GM12878 (cell line): Measurements from ENCODE around the gene KLHDC9. TPM values are rescaled to one million over a fixed set of nuclear protein-coding genes. Genes with fewer than 3 reads are reported as not detected.

Experiments
- ATAC-seq: fragments of 200-7000 bp; cut with Tn5 transposase; 3 replicates; pipeline ENCODE4 v1.9.1; 2020; ENCODE audit warnings: mild to moderate bottlenecking, moderate library complexity
- BruUV-seq: library from RNA; stranded (reverse); fragments of 400-500 nt; replicated peaks from 2 replicates; lab custom pipeline; 2021; lab: Mats Ljungman, UMichigan
- CTCF ChIA-PET: fragments of 300-600 bp; sonication (Branson Sonifier 250); formaldehyde crosslinking; extraction: SDS; loops from one replicate; lab custom pipeline; 2021; ENCODE audit warnings: inconsistent platforms; lab: Yijun Ruan, JAX
- POLR2A ChIA-PET: fragments of 350-600 bp; formaldehyde crosslinking; extraction: SDS; loops from one replicate; lab custom pipeline; 2021; ENCODE audit warnings: inconsistent platforms; lab: Charles Lee
- RAD21 ChIA-PET: fragments of 300-600 bp; sonication (Branson Sonifier 250); formaldehyde crosslinking; loops from one replicate; lab custom pipeline; 2023; ENCODE audit warnings: antibody characterized with exemption; ENCODE audit not compliant: unreplicated experiment; lab: Charles Lee
- SMC1A ChIA-PET: fragments of 300-600 bp; sonication (Branson Sonifier 250); formaldehyde crosslinking; loops from one replicate; lab custom pipeline; 2023; ENCODE audit not compliant: unreplicated experiment, uncharacterized antibody; lab: Charles Lee
- DNase-seq: peaks from one replicate; pipeline ENCODE4 v3.0.0-alpha.2; 2011; ENCODE audit warnings: low read depth, low spot score
- FAIRE-seq: peaks from 3 replicates; lab custom pipeline; 2011; peaks lifted over from hg19 to GRCh38; lab: Jason Lieb, UNC
- H2AFZ ChIP-seq: 2 replicates; pipeline ENCODE4 v1.6.0; 2011; ENCODE audit warnings: low read depth, low read length, control low read depth; ENCODE audit not compliant: control insufficient read depth
- H3K27ac ChIP-seq: 2 replicates; pipeline ENCODE4 v1.5.1; 2011; ENCODE audit warnings: control low read depth; ENCODE audit not compliant: control insufficient read depth, insufficient read depth
- H3K27me3 ChIP-seq, 2 experiments: replicated peaks in 1 of 2; 2 replicates each; pipeline versions ENCODE4 v1.6.0 to v1.6.1; 2011; ENCODE audit warnings: low read length in 1 of 2; ENCODE audit not compliant: control insufficient read depth in 2 of 2, insufficient read depth in 2 of 2
- H3K36me3 ChIP-seq, 2 experiments: 2 replicates each; pipeline ENCODE4 v1.5.1; 2011; ENCODE audit warnings: low read length in 1 of 2; ENCODE audit not compliant: control insufficient read depth in 2 of 2, insufficient read depth in 2 of 2
- H3K4me1 ChIP-seq: 2 replicates; pipeline ENCODE4 v1.6.1; 2011; ENCODE audit warnings: mild to moderate bottlenecking, low read length, moderate library complexity, mixed read lengths; ENCODE audit not compliant: control insufficient read depth, insufficient read depth
- H3K4me2 ChIP-seq: 2 replicates; pipeline ENCODE4 v1.6.0; 2011; ENCODE audit warnings: control low read depth; ENCODE audit not compliant: control insufficient read depth, insufficient read depth
- H3K4me3 ChIP-seq: fragments of 200-600 bp; sonication (generic); 2 replicates; pipeline ENCODE4 v1.5.1; 2016
- H3K79me2 ChIP-seq: 2 replicates; pipeline ENCODE4 v1.6.0; 2011; ENCODE audit warnings: low read length; ENCODE audit not compliant: control insufficient read depth, insufficient read depth
- H3K9ac ChIP-seq: 2 replicates; pipeline ENCODE4 v1.8.0; 2011; ENCODE audit warnings: low read length, control low read depth, mixed read lengths; ENCODE audit not compliant: control insufficient read depth, insufficient read depth
- H3K9me3 ChIP-seq: replicated peaks from 3 replicates; pipeline ENCODE4 v1.5.1; 2011; ENCODE audit warnings: mild to moderate bottlenecking, low read length; ENCODE audit not compliant: control insufficient read depth, insufficient read depth
- H4K20me1 ChIP-seq: 2 replicates; pipeline ENCODE4 v1.6.0; 2011; ENCODE audit not compliant: control insufficient read depth, insufficient read depth
- BHLHE40 ChIP-seq, 2 experiments: fragments of 450-650 bp in 1 of 2; IDR thresholded peaks; 2 replicates each; pipeline ENCODE4 v1.6.1; 2011 to 2017; ENCODE audit warnings: low read depth in 2 of 2, borderline replicate concordance in 1 of 2, improper control_type of control experiment in 1 of 2, low read length in 1 of 2, mild to moderate bottlenecking in 1 of 2
- CHD4 ChIP-seq: fragments of 200-600 bp; sonication (generic); IDR thresholded peaks from 2 replicates; pipeline ENCODE4 v1.6.1; 2016; ENCODE audit warnings: mild to moderate bottlenecking
- RAD51 ChIP-seq: fragments of 450-650 bp; IDR thresholded peaks from 2 replicates; pipeline ENCODE4 v1.6.1; 2016; ENCODE audit warnings: moderate library complexity, mild to moderate bottlenecking, inconsistent platforms
- RUNX3 ChIP-seq: IDR thresholded peaks from 2 replicates; pipeline ENCODE4 v1.6.1; 2012; ENCODE audit warnings: low read length, inconsistent platforms
- STAT3 ChIP-seq: IDR thresholded peaks from 2 replicates; pipeline ENCODE4 v1.6.1; 2011; ENCODE audit warnings: low read depth, low read length, improper control_type of control experiment
- ZNF384 ChIP-seq: IDR thresholded peaks from 2 replicates; pipeline ENCODE4 v1.6.1; 2012; ENCODE audit warnings: low read depth, mild to moderate bottlenecking, low read length, improper control_type of control experiment, borderline replicate concordance
- WGBS: methylation state at CpG from one replicate; pipeline ENCODE4 v1.1.6; 2016; ENCODE audit warnings: low lambda C conversion rate; ENCODE audit not compliant: insufficient replicate concordance, insufficient coverage; ENCODE audit errors: missing lambda C conversion rate; 5-methylcytosine and 5-hydroxymethylcytosine counted together
- in situ Hi-C: fragments of 300-500 bp; cut with MboI; formaldehyde crosslinking; loops from 9 replicates; pipeline ENCODE4 v1.14.3; 2018; ENCODE audit warnings: mixed read lengths
- intact Hi-C: fragments of 100-400 bp; cut with micrococcal nuclease; formaldehyde crosslinking; loops from one replicate; pipeline ENCODE4 v1.14.2; 2022; ENCODE audit not compliant: unreplicated experiment
- polyA plus RNA-seq, 11 experiments: library from polyadenylated mRNA; depleted of rRNA in 4 of 11; unstranded in 6 of 11; stranded (reverse) in 5 of 11; fragments of >200 nt; fragmentation: Nextera tagmentation in 4 of 11; fragmentation: Illumina TruSeq in 1 of 11; extraction: Ambion mirVana in 4 of 11; extraction: Trizol in 1 of 11; gene quantifications; 1 replicate in 1 of 11; 2 replicates in 10 of 11; pipeline versions ENCODE4 v1.2.1 to v1.2.3, GENCODE V29; 2011 to 2016; ENCODE audit warnings: inconsistent platforms in 2 of 11, missing spikeins in 2 of 11, low read depth in 1 of 11
- total RNA-seq, 4 experiments: library from RNA; depleted of rRNA in 3 of 4; stranded (reverse); fragments of >200 nt in 3 of 4; fragmentation: Illumina TruSeq in 1 of 4; extraction: Trizol in 1 of 4; gene quantifications; 2 replicates each; pipeline versions ENCODE4 v1.2.1 to v1.2.3, GENCODE V29; 2013 to 2021
- TF ChIP-seq, protein P1 (sequence below): IDR thresholded peaks from 2 replicates; pipeline ENCODE4 v1.6.1; 2011; ENCODE audit warnings: borderline replicate concordance, low read depth, mild to moderate bottlenecking, moderate library complexity, low read length; ENCODE audit not compliant: insufficient read depth, poor library complexity, severe bottlenecking

Gene KLHDC9
- total and polyA plus RNA-seq, 10 of the 15 experiments (the other 5 are each of a cell fraction or from before 2014, with no cell fraction given) = 0.66 to 4.9 (median 2.6) TPM

GRCh38 chr1:161066694-161067093 lies 31.5 kb upstream of the KLHDC9 start:
- ATAC-seq = no peak
- peak overlapping the region; percentile 74 for H3K4me3 ChIP-seq
- TF ChIP-seq STAT3 (no peak), CHD4 (no peak), ZNF384 (peak; percentile 50; the same call in 1 of the 2 replicates), RUNX3 (0 out of 2 replicates have a peak, but pooled peaks have one; percentile 6), RAD51 (0 out of 2 replicates have a peak, but pooled peaks have one; percentile 20), BHLHE40 (IDR thresholded peaks at IDR 0.05; ENCODE audit: borderline replicate concordance in 1 of 2, low read depth in 2 of 2, low read length in 1 of 2) (peak in 1 of 2 experiments; percentile 28; a peak in 1 of 4 replicates)
- TF ChIP-seq, protein P1, sequence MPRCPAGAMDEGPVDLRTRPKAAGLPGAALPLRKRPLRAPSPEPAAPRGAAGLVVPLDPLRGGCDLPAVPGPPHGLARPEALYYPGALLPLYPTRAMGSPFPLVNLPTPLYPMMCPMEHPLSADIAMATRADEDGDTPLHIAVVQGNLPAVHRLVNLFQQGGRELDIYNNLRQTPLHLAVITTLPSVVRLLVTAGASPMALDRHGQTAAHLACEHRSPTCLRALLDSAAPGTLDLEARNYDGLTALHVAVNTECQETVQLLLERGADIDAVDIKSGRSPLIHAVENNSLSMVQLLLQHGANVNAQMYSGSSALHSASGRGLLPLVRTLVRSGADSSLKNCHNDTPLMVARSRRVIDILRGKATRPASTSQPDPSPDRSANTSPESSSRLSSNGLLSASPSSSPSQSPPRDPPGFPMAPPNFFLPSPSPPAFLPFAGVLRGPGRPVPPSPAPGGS = no peak
- RAD21 ChIA-PET = interaction anchor here (7.1 kb wide), 1 partner anchor 21 kb away, joined by 107 read pairs; the partner anchor contains the start of gene USF1
- WGBS = 24% methylated on average over 3 of the region's 3 CpGs
- CTCF ChIA-PET = interaction anchor here (1.9 to 8.6 kb wide), 3 partner anchors 20 to 30 kb away, joined by 6 to 111 read pairs (median 84); partner anchors contain the start of genes KLHDC9 and TSTD1
- no TSS peak for BruUV-seq
- SMC1A ChIA-PET = interaction anchor here (0.9 to 9.0 kb wide), 3 partner anchors 20 to 29 kb away, joined by 3 to 134 read pairs (median 110); partner anchors contain the start of genes KLHDC9 and USF1
- H3K4me2 ChIP-seq = peak overlapping the region; percentile 71
- no peak overlapping the region for H2AFZ ChIP-seq
- FAIRE-seq = no peak
- intact Hi-C loops = no loop called here
- no peaks in the 10 kb centered on the region for H3K9me3 ChIP-seq
- no peak for DNase-seq
- H3K36me3 ChIP-seq = peaks cover 0 to 9% of the 10 kb centered on the region in 2 experiments; a peak in 1 of 4 replicates
- in situ Hi-C loops = no loop called here
- POLR2A ChIA-PET = interaction anchor here (2.3 to 6.8 kb wide), 2 partner anchors 21 to 45 kb away, joined by 7 to 139 read pairs; partner anchors contain the start of genes F11R and USF1
- H3K79me2 ChIP-seq = peaks cover 64% of the 10 kb centered on the region
- peaks cover 11% of the 10 kb centered on the region; the same call in 1 of the 2 replicates for H4K20me1 ChIP-seq
- no peaks in the 10 kb centered on the region for H3K27me3 ChIP-seq
- H3K27ac ChIP-seq = peak overlapping the region; percentile 59
- H3K4me1 ChIP-seq = peaks cover 20% of the 10 kb centered on the region
- peak overlapping the region; percentile 55; the same call in 1 of the 2 replicates for H3K9ac ChIP-seq
